Activated T-cell treated with anti-CD3 and anti-CD28 coated beads, Interleukin-2, amount 50 U/mL, for 72 hours (primary cell): ENCODE measurements around the gene COQ5. TPM values are rescaled to one million over a fixed set of nuclear protein-coding genes. Genes with fewer than 3 reads are reported as not detected.

Experiments
- ATAC-seq, 2 donors: fragments of 150-1000 bp; cut with Tn5 transposase; replicated peaks in 1 of 2; 2 replicates each; pipeline ENCODE4 v1.10.0; 2021; ENCODE audit warnings: moderate library complexity in 2 of 2, mild to moderate bottlenecking in 1 of 2
- DNase-seq, 2 donors: peaks; one replicate each; pipeline ENCODE4 v3.0.0; 2021 to 2022; ENCODE audit warnings: mixed read lengths in 1 of 2
- H3K27ac Mint-ChIP-seq: one replicate; pipeline ENCODE4 v1.8.0; 2022; ENCODE audit warnings: mild to moderate bottlenecking, moderate library complexity, mixed read lengths
- H3K27me3 Mint-ChIP-seq: one replicate; pipeline ENCODE4 v1.8.0; 2022; ENCODE audit warnings: low read depth, mixed read lengths
- H3K36me3 Mint-ChIP-seq, 2 donors: one replicate each; pipeline ENCODE4 v1.8.0; 2022; ENCODE audit warnings: mixed read lengths in 2 of 2, mild to moderate bottlenecking in 1 of 2; ENCODE audit not compliant: insufficient read depth in 2 of 2
- H3K4me1 Mint-ChIP-seq: one replicate; pipeline ENCODE4 v1.8.0; 2022; ENCODE audit warnings: low read depth, mixed read lengths
- H3K4me3 Mint-ChIP-seq, 2 donors: one replicate each; pipeline ENCODE4 v1.8.0; 2022; ENCODE audit warnings: mild to moderate bottlenecking in 2 of 2, mixed read lengths in 2 of 2, moderate library complexity in 2 of 2
- H3K9me3 Mint-ChIP-seq, 2 donors: one replicate each; pipeline ENCODE4 v1.8.0; 2022; ENCODE audit warnings: mixed read lengths in 2 of 2
- total RNA-seq, 2 donors: library from RNA; stranded (reverse); gene quantifications; one replicate each; pipeline ENCODE4 v1.2.3, GENCODE V29; 2022

The COQ5 gene
- total RNA-seq, 2 donors from 2014 or later, result 28.9 to 36.7 TPM

DNA sequence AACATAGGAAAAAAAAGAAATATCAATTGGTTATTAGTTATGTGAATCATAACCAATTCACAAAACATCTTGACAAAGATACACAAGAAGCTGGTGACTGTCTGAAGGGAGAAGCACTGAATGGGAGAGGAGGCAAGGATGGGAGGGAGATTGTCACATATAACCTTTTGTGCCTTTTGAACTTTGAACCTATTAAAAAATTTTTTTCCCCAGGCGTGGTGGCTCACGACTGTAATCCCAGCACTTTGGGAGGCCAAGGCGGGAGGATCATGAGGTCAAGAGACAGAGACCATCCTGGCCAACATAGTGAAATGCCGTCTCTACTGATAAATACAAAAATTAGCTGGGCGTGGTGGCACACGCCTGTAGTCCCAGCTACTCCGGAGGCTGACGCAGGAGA, 20.4 kb downstream of the COQ5 start:
- H3K4me1 Mint-ChIP-seq, result no peaks in the 10 kb centered on the region
- no peak for DNase-seq
- H3K27ac Mint-ChIP-seq, result no peak overlapping the region
- no peaks in the 10 kb centered on the region for H3K9me3 Mint-ChIP-seq
- H3K36me3 Mint-ChIP-seq, result peaks cover 0 to 6% of the 10 kb centered on the region in 2 donors
- no peak overlapping the region for H3K4me3 Mint-ChIP-seq
- no peak for ATAC-seq
- no peaks in the 10 kb centered on the region for H3K27me3 Mint-ChIP-seq

DNA sequence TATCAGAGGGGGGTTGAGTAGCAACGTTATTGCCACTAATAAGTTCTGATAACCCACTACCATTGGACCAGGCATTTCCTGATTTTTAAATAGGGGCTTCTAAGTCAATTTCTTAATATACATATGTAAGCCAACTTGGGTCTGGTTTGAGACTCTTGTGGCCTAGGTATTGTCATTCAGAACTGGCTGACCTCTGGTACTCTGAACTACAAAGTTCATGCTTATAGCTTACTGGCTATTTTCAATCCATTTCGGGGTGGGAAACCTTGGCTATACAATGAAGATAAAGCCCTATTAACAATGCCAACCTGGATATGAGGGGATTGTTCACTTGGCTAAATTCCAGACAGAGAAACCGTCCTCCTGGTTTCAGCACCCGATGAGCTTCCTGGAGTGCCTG, 24.4 kb downstream of the COQ5 start:
- Mint-ChIP-seq H3K4me3 (no peak overlapping the region), H3K9me3 (no peaks in the 10 kb centered on the region), H3K36me3 (peaks cover 1 to 7% of the 10 kb centered on the region in 2 donors), H3K4me1 (no peaks in the 10 kb centered on the region), H3K27me3 (no peaks in the 10 kb centered on the region), H3K27ac (no peak overlapping the region)
- DNase-seq (no peak), ATAC-seq (no peak)

DNA sequence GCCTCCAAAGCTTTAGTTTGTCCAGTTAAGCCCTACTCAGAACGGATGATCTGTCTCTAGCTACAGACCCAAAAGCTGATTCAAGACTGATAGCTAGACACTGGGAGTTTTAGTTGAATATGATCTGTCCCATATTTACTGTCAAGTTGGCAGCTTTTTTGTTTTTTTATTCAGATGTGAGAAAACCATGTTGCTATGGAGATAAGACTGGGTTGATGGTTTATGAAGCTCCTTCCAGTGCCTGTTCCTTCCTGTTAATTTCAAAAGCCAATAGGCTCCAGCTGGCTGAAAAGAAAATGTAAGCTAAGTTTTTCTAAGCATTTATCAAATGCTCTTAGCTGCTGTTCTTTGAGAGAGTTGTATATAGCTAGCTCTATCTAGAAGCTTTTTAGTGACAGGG, 28.4 kb downstream of the COQ5 start:
- DNase-seq (no peak), ATAC-seq (no peak)
- Mint-ChIP-seq H3K4me3 (no peak overlapping the region), H3K4me1 (peaks cover 24% of the 10 kb centered on the region), H3K27me3 (no peaks in the 10 kb centered on the region), H3K36me3 (peaks cover 7 to 20% of the 10 kb centered on the region in 2 donors), H3K9me3 (no peaks in the 10 kb centered on the region), H3K27ac (no peak overlapping the region)

DNA sequence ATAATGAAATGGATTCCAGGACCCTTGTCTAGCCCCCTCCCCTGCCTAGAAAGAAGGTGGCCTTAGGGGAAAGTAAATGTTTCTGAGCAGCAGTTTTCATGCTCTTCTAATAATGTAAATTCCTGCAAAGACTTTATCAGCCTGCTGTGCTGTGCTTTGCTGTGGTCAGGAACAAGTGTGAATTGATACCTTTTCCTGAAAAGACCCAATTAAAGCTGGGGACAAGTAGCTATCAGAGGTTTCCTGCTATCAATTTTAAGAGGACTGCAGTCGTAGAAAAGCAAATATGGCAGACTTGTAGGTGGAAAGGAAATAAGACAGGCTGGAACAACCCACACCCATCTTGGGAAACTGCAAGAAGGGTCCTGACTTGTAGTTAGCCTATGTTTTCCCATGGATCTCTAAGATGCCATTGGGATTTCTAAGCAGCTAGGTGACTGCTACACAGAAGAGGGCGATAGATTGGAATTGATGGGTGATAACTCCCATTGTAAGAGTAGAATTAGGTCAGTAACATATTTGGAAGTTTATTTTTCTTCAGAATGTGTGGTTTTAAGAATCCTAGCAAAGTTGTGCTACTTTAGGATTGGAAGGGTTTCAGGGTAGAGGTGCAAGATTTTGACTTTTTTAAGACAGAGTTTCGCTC, 30.0 kb downstream of the COQ5 start:
- Mint-ChIP-seq H3K9me3 (no peaks in the 10 kb centered on the region), H3K4me3 (no peak overlapping the region), H3K27ac (peak overlapping the region; percentile 61), H3K4me1 (peaks cover 33% of the 10 kb centered on the region), H3K36me3 (peaks cover 7 to 19% of the 10 kb centered on the region in 2 donors), H3K27me3 (no peaks in the 10 kb centered on the region)
- ATAC-seq (no peak), DNase-seq (no peak)

DNA sequence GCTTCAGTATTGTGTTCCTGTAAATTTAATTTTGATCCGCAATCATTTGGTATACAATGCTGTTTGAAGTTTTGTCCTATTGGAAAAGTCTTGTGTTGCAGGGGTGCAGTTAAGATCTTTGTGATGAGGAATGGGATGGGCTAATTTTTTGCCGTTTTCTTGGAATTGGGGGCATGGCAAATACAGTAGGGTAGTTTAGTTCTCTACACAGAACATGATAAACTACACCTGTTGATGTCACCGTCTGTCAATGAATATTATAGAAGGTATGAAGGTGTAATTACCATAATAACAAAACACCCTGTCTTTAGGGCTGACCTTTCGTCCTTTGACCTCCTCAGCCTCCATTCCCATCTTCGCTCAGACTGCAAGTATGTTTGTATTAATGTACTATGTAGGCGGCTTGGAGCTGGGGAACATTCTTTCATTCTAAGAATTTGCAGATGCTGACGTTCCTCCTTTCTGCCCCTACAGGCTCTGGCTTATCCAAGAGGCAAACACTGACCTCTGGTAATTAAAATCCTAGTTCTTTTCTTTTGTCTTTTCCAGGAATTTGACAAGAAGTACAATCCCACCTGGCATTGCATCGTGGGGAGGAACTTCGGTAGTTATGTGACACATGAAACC, 31.3 kb downstream of the COQ5 start:
- Mint-ChIP-seq H3K27me3 (no peaks in the 10 kb centered on the region), H3K36me3 (peaks cover 6 to 14% of the 10 kb centered on the region in 2 donors), H3K4me3 (peak overlapping the region; percentile 93 to 97), H3K27ac (peak overlapping the region; percentile 64), H3K4me1 (peaks cover 33% of the 10 kb centered on the region), H3K9me3 (no peaks in the 10 kb centered on the region)
- ATAC-seq, result no peak
- no peak for DNase-seq

DNA sequence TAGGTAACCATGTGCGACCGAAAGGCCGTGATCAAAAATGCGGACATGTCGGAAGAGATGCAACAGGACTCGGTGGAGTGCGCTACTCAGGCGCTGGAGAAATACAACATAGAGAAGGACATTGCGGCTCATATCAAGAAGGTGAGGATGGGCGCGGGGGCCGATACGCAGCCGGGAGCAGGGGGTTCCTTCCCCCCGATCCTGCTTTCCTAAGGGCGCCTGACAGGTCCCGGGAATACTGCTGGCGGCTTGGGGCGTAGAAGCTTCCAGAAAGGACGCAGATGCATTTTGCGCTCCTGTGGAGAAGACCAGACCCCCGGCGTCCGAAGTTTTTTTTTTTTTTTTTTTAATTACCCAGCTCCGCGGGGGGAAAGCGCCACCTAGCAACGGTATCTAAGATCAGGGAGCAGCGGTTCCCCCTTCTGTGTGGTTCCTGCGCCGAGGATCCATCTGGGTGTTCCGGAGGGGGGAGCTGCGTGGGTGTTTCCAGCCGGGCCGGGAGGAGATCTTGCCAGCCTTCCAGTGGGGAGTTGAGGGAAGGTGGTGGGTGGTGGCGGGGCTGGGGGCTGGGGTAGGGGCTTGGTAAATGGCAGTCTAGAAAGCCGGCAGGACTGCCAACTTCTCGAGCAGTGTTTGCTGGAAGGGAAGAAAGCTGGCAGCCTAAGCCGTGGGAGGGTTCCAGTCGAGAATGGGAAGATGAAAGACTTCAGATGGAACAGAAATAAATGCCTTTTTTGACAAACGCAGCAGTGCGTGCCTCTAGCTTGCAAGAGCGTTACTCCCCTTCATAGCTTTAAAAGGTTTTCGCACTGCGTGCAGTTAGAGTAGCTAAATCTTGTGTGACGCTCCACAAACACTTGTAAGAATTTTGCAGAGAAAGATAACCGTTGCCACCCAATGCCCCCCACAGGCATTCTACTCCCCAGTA, 32.3 kb downstream of the COQ5 start:
- DNase-seq (peak; percentile 46 to 54), ATAC-seq (peak in 1 of 2 donors; percentile 14)
- peaks cover 6 to 13% of the 10 kb centered on the region in 2 donors for H3K36me3 Mint-ChIP-seq
- peak overlapping the region; percentile 93 to 97 for H3K4me3 Mint-ChIP-seq
- H3K27ac Mint-ChIP-seq, result peak overlapping the region; percentile 86
- no peaks in the 10 kb centered on the region for H3K27me3 Mint-ChIP-seq
- H3K4me1 Mint-ChIP-seq, result peaks cover 33% of the 10 kb centered on the region
- no peaks in the 10 kb centered on the region for H3K9me3 Mint-ChIP-seq

DNA sequence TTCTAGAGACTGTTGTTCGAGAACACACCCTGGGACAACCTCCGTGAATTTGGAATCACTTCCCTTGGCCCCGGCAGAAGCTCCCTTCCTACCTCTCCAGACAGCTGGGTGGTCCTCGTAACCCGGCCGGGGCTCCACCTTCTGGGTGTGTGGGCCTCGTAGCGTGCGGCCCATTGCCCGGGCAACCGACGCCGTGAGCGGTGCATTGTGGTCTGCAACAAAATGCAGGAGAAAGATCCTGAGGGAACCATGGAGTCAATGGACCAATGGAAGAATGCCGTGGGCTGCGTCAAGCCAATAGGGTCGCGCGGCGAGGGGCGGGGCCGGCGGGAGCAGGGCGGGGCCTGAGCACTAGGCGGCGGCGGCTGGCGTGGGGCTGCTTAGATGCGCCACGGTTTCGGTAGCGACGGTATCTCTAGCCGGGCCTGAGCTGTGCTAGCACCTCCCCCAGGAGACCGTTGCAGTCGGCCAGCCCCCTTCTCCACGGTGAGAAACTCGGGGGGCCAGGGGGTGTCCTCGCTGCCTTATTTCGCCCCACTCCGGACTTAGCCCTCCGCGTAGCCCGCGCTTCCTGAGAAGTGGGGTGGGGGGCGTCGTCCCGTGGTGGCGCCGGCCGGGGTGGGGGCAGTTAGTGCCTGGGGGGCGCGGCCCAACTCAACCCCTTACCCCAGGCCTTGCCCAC, 33.1 kb downstream of the COQ5 start, which contains the start of gene DYNLL1:
TSS of gene DYNLL1 (plus strand) at position 383 of the 682 bp plus-strand sequence. CDS start 309 bp downstream, outside the sequence.
- Mint-ChIP-seq H3K4me3 (peak within 1 kb of the TSS; percentile 93 to 97), H3K9me3 (no peaks in the 10 kb centered on the region), H3K36me3 (peaks cover 6 to 13% of the 10 kb centered on the region in 2 donors), H3K27ac (peak within 1 kb of the TSS; percentile 86), H3K27me3 (no peaks in the 10 kb centered on the region), H3K4me1 (peaks cover 33% of the 10 kb centered on the region)
- DNase-seq, result peak; percentile 98 to 99
- peak; percentile 95 to 96 for ATAC-seq

DNA sequence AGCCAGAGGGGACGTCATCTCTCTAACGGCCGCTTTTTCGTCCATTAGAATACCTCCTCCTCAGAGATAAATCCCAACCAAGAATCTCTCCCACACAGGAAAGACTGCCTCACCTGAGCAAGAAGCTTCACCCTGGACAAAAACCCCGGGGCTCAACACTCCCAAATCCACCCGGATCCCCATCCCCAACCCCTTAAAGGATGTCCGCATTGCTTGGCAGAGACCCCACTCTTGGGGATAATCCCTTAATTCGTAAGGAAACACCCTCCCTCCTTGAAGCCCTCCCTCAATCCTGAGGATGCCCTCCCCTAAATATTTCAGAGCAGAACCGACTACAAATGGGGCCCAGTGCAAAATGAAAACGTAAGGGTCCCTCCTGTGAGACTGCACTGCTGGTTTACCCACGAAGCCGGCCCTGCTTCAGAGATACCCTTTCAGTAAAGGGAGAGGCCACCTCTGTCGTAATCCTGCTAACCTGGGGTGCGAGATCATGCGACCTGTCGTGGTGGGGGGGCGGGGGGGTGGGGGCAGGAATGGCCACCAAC, 33.7 kb downstream of the COQ5 start:
- Mint-ChIP-seq H3K9me3 (no peaks in the 10 kb centered on the region), H3K4me1 (peaks cover 33% of the 10 kb centered on the region), H3K27me3 (no peaks in the 10 kb centered on the region), H3K36me3 (peaks cover 6 to 13% of the 10 kb centered on the region in 2 donors), H3K4me3 (peak overlapping the region; percentile 93 to 97), H3K27ac (peak overlapping the region; percentile 45)
- no peak for ATAC-seq
- DNase-seq, result no peak

DNA sequence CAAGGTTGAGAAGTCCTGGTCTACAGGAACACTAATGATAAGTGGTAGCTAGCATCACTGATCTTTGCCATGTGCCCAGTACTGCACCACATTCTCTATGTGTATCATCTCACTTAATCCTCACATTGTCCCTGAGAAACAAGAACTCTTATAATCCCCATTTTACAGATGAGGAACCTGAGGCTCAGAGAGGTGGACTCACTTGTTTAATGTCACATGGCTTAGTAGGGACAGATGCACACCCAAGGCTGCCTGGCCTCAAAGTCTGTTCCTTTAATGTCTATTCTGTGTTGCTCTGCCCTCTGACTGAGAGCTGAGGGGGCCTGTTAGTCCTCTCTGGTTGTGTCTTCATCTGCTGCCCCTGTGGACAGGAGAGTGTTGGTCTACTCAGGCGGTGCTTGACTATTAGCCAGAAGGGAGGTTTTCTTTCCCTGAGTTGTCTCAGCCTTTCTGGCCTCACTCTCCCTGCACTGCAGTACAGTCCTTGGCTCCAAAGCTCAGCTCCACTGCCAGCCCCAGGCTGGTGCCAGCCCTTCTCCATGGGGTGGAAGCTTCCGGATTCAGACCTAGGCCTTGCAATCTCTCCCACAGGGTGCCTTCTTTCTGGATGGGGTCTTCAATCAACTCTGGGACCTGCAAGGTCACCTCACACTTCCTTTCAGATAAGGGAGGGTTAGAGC, 38.0 kb downstream of the COQ5 start:
- peaks cover 13% of the 10 kb centered on the region for H3K4me1 Mint-ChIP-seq
- H3K36me3 Mint-ChIP-seq, result no peaks in the 10 kb centered on the region
- DNase-seq, result no peak
- H3K9me3 Mint-ChIP-seq, result no peaks in the 10 kb centered on the region
- no peak for ATAC-seq
- no peak overlapping the region for H3K4me3 Mint-ChIP-seq
- H3K27ac Mint-ChIP-seq, result no peak overlapping the region
- H3K27me3 Mint-ChIP-seq, result no peaks in the 10 kb centered on the region

DNA sequence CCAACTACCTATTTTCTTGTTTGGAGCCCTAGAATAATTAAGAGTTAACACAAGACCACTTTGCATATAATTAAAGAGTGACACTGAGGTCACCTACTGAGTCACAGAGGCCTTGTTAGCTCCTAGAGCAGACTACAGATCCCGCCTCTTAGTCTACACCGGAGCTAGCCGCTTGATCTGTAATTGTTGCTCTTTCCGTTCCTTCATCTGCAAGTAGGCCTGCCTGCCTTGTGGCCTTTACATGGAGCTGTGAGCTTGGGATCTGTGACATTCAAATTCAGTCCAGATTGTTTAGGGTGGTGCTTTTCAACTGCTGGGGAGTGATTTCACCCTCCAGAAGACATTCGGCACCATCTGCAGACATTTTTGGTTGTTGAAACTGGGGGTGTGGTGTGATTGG, 38.6 kb downstream of the COQ5 start:
- Mint-ChIP-seq H3K9me3 (no peaks in the 10 kb centered on the region), H3K36me3 (no peaks in the 10 kb centered on the region), H3K27ac (no peak overlapping the region), H3K4me3 (no peak overlapping the region), H3K4me1 (peaks cover 7% of the 10 kb centered on the region), H3K27me3 (no peaks in the 10 kb centered on the region)
- DNase-seq (no peak), ATAC-seq (no peak)

DNA sequence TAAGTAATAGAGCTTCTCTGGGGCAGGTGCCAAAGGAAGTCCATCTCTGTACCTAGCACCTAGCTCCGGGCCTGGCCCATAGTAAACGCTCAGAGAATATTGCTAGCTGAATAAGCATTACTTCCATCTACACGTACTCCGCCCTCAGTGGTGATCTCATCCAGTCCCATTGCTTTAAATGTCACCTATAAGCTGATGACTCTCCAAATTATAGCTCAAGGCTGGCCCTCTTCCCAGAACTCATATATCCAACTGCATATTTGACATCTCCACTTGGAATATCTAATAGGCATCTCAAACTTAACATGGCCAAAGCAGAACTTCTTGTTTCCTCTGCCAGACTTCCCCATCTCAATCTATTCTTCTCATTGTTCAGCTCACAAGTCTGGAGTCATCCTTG, 39.9 kb downstream of the COQ5 start:
- Mint-ChIP-seq H3K27ac (no peak overlapping the region), H3K9me3 (no peaks in the 10 kb centered on the region), H3K36me3 (no peaks in the 10 kb centered on the region), H3K4me3 (no peak overlapping the region), H3K4me1 (no peaks in the 10 kb centered on the region), H3K27me3 (no peaks in the 10 kb centered on the region)
- ATAC-seq (no peak), DNase-seq (no peak)

DNA sequence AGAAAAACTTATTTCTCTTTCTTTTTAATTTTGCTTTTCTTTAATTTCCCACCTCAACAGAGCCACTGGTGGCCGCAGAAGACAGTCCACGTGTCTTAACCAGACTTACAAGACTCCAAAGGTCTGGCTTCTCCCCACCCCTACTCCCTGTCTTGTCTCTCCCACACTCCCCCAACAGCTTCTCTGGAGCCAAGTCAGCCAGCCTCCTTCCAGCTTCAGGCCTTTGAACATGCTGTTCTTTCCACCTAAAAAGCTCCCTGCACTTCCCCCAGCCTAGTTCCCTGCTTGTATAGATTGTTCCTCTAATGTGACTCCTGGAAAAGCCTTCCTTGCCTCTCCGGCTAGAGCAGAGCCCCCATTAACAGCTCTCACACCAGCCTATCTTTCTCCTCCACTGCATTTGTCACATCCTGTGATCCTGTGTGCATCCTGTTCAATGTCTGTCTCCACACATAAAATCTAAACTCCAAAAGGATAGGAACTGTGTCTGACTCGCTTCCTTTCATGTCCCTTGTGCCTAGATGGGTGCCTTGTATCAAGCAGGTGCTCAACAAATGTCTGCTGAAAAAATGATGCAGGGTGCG, 40.8 kb downstream of the COQ5 start:
- H3K27ac Mint-ChIP-seq, result no peak overlapping the region

More for the DNA sequence above, 40.8 kb downstream of the COQ5 start:
- no peaks in the 10 kb centered on the region for H3K27me3 Mint-ChIP-seq
- H3K36me3 Mint-ChIP-seq, result no peaks in the 10 kb centered on the region
- no peaks in the 10 kb centered on the region for H3K4me1 Mint-ChIP-seq
- DNase-seq (no peak), ATAC-seq (no peak)
- H3K9me3 Mint-ChIP-seq, result no peaks in the 10 kb centered on the region
- no peak overlapping the region for H3K4me3 Mint-ChIP-seq
